AG09309 (cell line): ENCODE measurements around the gene G6PC2.

ENCODE experiments used
- DNase-seq: peaks from one replicate; pipeline ENCODE4 v3.0.0-alpha.2; 2010; ENCODE audit warnings: low read depth
- H3K4me3 ChIP-seq: 2 replicates; pipeline ENCODE4 v1.5.1; 2011; ENCODE audit warnings: mild to moderate bottlenecking, low read depth, low read length, moderate library complexity; ENCODE audit not compliant: control insufficient read depth
- CTCF ChIP-seq: IDR thresholded peaks from 2 replicates; pipeline ENCODE4 v1.5.1; 2011; ENCODE audit warnings: mild to moderate bottlenecking, low read depth, low read length, inconsistent platforms; ENCODE audit not compliant: insufficient read depth, control insufficient read depth; ENCODE audit errors: missing control alignments

The G6PC2 gene

GRCh38 chr2:168915441-168916330 is 14.6 kb downstream of the G6PC2 start:
- DNase-seq, result no peak
- no peak for TF ChIP-seq CTCF
- H3K4me3 ChIP-seq, result no peak overlapping the region

- no peak for DNase-seq
- no peak for TF ChIP-seq CTCF
- H3K4me3 ChIP-seq, result no peak overlapping the region
Observed at GRCh38 chr2:168916331-168916675, 15.2 kb downstream of the G6PC2 start.

- H3K4me3 ChIP-seq, result no peak overlapping the region
- peak; percentile 43 for TF ChIP-seq CTCF
- DNase-seq, result peak; percentile 4
Observed at GRCh38 chr2:168920504-168921157, 19.5 kb downstream of the G6PC2 start.

GRCh38 chr2:168926621-168927386 is 25.7 kb downstream of the G6PC2 start:
- no peak for TF ChIP-seq CTCF
- H3K4me3 ChIP-seq, result no peak overlapping the region
- DNase-seq, result no peak

- H3K4me3 ChIP-seq, result no peak overlapping the region
- DNase-seq, result no peak
- no peak for TF ChIP-seq CTCF
Observed at GRCh38 chr2:168928113-168928831, 27.2 kb downstream of the G6PC2 start.

GRCh38 chr2:168929031-168929430 is 27.9 kb downstream of the G6PC2 start:
- no peak overlapping the region for H3K4me3 ChIP-seq
- no peak for TF ChIP-seq CTCF
- DNase-seq, result no peak
